GM21786 (cell line): ENCODE results near the gene DAPK2.

Experiments used
- ATAC-seq: cut with Tn5 transposase; IDR thresholded peaks from one replicate; pipeline ENCODE4 v1.9.1; 2021; ENCODE audit not compliant: unreplicated experiment

The DAPK2 gene

GRCh38 chr15:63874616-63875015 is 171.7 kb downstream of the DAPK2 start:
- ATAC-seq: no peak

- no peak for ATAC-seq
Measured at GRCh38 chr15:63872759-63873510, 173.3 kb downstream of the DAPK2 start.

- ATAC-seq: no peak
Measured at GRCh38 chr15:63870487-63871209, 175.6 kb downstream of the DAPK2 start.

GRCh38 chr15:63870043-63870394 is 176.3 kb downstream of the DAPK2 start:
- ATAC-seq: no peak

- no peak for ATAC-seq
Measured at GRCh38 chr15:63869371-63870042, 176.8 kb downstream of the DAPK2 start.

- no peak for ATAC-seq
Measured at GRCh38 chr15:63864186-63864585, 182.1 kb downstream of the DAPK2 start.

GRCh38 chr15:63861946-63862517 is 184.3 kb downstream of the DAPK2 start:
- no peak for ATAC-seq

GRCh38 chr15:63860555-63860954 is 185.7 kb downstream of the DAPK2 start:
- no peak for ATAC-seq

- no peak for ATAC-seq
Measured at GRCh38 chr15:63860155-63860554, 186.1 kb downstream of the DAPK2 start.

- ATAC-seq: no peak
Measured at GRCh38 chr15:63858881-63859280, 187.4 kb downstream of the DAPK2 start.

- ATAC-seq: no peak
Measured at GRCh38 chr15:63858448-63858847, 187.8 kb downstream of the DAPK2 start.

- no peak for ATAC-seq
Measured at GRCh38 chr15:63857461-63857856, 188.8 kb downstream of the DAPK2 start.
